Measurements from ENCODE around the gene UNC13A. TPM values are rescaled to one million over a fixed set of nuclear protein-coding genes. Genes with fewer than 3 reads are reported as not detected.
"Not testable (repeated sequence)": the region's sequence is repeated elsewhere in the genome, so short reads cannot be mapped to it uniquely, and the experiment has no call there.

The UNC13A gene
- polyA plus RNA-seq, 1 of the 3 experiments (the other 2 are of a cell fraction) = 0.38 TPM

GRCh38 chr19:17598063-17598462 lies 90.1 kb downstream of the UNC13A start:
- DNase-seq; H3K4me2 ChIP-seq; H3K9me3 ChIP-seq; H3K4me3 ChIP-seq (ENCODE audit: low read depth in 2 of 2, low read length in 1 of 2); H3K27ac ChIP-seq (ENCODE audit: low read depth in 2 of 2, low read length in 1 of 2); H3K36me3 ChIP-seq (replicated peaks in 1 of 2; ENCODE audit: control insufficient read depth in 1 of 2, insufficient read depth in 2 of 2, low read length in 1 of 2); H4K20me1 ChIP-seq (ENCODE audit: insufficient read depth); H3K9me2 ChIP-seq; H2AFZ ChIP-seq (ENCODE audit: low read depth); H3F3A ChIP-seq (replicated peaks; ENCODE audit: insufficient read depth); H3K9ac ChIP-seq; CTCF ChIA-PET; H3K79me2 ChIP-seq (ENCODE audit: insufficient read depth); H3K4me1 ChIP-seq (ENCODE audit: control insufficient read depth in 1 of 2, insufficient read depth in 2 of 2, low read depth in 1 of 2, low read length in 1 of 2): not testable (repeated sequence)
- H3K27me3 ChIP-seq (ENCODE audit: insufficient read depth) = peaks cover 37% of the 10 kb centered on the region; the same call in 1 of the 2 replicates
- POLR2A ChIA-PET = interaction anchor here (0.6 kb wide), 1 partner anchor 17 kb away, joined by 3 read pairs; no protein-coding TSS in a partner anchor
- 80% methylated on average over 8 of the region's 8 CpGs for WGBS (ENCODE audit: low lambda C conversion rate)

GRCh38 chr19:17594296-17594695 lies 93.9 kb downstream of the UNC13A start:
- H3K36me3 ChIP-seq (replicated peaks in 1 of 2; ENCODE audit: control insufficient read depth in 1 of 2, insufficient read depth in 2 of 2, low read length in 1 of 2); H3K9me3 ChIP-seq; H3K4me2 ChIP-seq; DNase-seq; H3K9me2 ChIP-seq; H3K4me3 ChIP-seq (ENCODE audit: low read depth in 2 of 2, low read length in 1 of 2); H4K20me1 ChIP-seq (ENCODE audit: insufficient read depth); H3K27me3 ChIP-seq (ENCODE audit: insufficient read depth); H3K9ac ChIP-seq; CTCF ChIA-PET; H3K79me2 ChIP-seq (ENCODE audit: insufficient read depth); POLR2A ChIA-PET; H2AFZ ChIP-seq (ENCODE audit: low read depth); H3F3A ChIP-seq (replicated peaks; ENCODE audit: insufficient read depth); H3K4me1 ChIP-seq (ENCODE audit: control insufficient read depth in 1 of 2, insufficient read depth in 2 of 2, low read depth in 1 of 2, low read length in 1 of 2); H3K27ac ChIP-seq (ENCODE audit: low read depth in 2 of 2, low read length in 1 of 2): not testable (repeated sequence)
- WGBS (ENCODE audit: low lambda C conversion rate) = 41% methylated on average over 7 of the region's 7 CpGs

DNA sequence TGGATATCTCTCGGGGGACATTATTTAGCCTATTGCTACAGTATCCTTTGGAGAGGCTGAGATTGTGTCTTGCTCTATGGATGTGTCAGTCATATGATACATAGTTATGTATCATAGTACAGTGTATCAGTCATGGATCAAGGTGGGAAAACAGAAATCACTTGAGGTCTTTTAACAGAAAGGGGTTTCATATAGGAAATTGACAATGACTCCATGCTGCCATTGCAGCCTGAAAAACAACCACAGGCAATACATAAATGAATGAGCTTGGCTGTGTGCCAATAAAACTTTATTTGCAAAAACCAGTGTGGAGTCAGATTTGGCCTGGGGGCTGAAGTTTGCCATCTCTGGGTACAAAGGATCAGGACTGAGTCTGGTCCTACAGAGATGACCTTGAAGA lies 97.3 kb downstream of the UNC13A start:
- Histone ChIP-seq H3K4me3 (ENCODE audit: low read depth in 2 of 2, low read length in 1 of 2) (no peak overlapping the region), H3K27me3 (ENCODE audit: insufficient read depth) (peaks cover 5% of the 10 kb centered on the region; the same call in 1 of the 2 replicates), H4K20me1 (ENCODE audit: insufficient read depth) (no peaks in the 10 kb centered on the region), H3K79me2 (ENCODE audit: insufficient read depth) (no peaks in the 10 kb centered on the region), H3K27ac (ENCODE audit: low read depth in 2 of 2, low read length in 1 of 2) (no peak overlapping the region), H2AFZ (ENCODE audit: low read depth) (no peak overlapping the region), H3K4me1 (ENCODE audit: control insufficient read depth in 1 of 2, insufficient read depth in 2 of 2, low read depth in 1 of 2, low read length in 1 of 2) (peaks cover 0 to 8% of the 10 kb centered on the region in 2 experiments; a peak in 1 of 4 replicates), H3K36me3 (replicated peaks in 1 of 2; ENCODE audit: control insufficient read depth in 1 of 2, insufficient read depth in 2 of 2, low read length in 1 of 2) (no peaks in the 10 kb centered on the region), H3K9me3 (no peaks in the 10 kb centered on the region), H3K9me2 (no peaks in the 10 kb centered on the region), H3F3A (replicated peaks; ENCODE audit: insufficient read depth) (no peaks in the 10 kb centered on the region), H3K9ac (no peak overlapping the region), H3K4me2 (no peak overlapping the region)
- WGBS (ENCODE audit: low lambda C conversion rate) = 82% methylated on average over 1 of the region's 1 CpG
- TF ChIP-seq YY1 (IDR thresholded peaks at IDR 0.05; ENCODE audit: low read depth) (no peak), NRF1 (IDR thresholded peaks at IDR 0.05; ENCODE audit: low read depth, low read length) (no peak), CTCF (IDR thresholded peaks at IDR 0.05) (no peak), RAD21 (IDR thresholded peaks at IDR 0.05; ENCODE audit: low read length) (no peak), POLR2AphosphoS5 (IDR thresholded peaks at IDR 0.05; ENCODE audit: low read depth, low read length) (no peak), GABPA (IDR thresholded peaks at IDR 0.05; ENCODE audit: low read depth) (no peak), SMC3 (IDR thresholded peaks at IDR 0.05; ENCODE audit: low read depth, low read length) (no peak), SIN3A (IDR thresholded peaks at IDR 0.05; ENCODE audit: borderline replicate concordance, low read depth, low read length) (no peak)
- no peak for DNase-seq
- ChIA-PET CTCF (interaction anchor here (0.7 kb wide), 1 partner anchor 17 kb away, joined by 3 read pairs; no protein-coding TSS in a partner anchor), POLR2A (interaction anchor here (0.6 to 1.3 kb wide), 2 partner anchors 26 to 1549 kb away, joined by 3 read pairs; no protein-coding TSS in a partner anchor)

DNA sequence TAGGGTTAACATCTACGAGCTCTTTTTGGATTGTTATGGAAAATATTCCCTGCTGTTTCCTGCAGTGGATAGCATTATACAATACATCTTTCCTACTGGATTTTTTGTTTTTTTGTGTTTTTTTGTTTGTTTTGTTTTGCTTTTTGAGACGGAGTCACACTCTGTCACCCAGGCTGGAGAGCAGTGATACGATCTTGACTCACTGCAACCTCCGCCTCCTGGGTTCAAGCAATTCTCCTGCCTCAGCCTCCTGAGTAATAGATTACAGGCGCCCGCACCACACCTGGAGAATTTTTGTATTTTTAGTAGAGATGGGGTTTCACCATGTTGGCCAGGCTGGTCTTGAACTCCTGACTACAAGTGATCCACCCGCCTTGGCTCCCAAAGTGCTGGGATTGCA lies 102.8 kb downstream of the UNC13A start:
- H3K27me3 ChIP-seq (ENCODE audit: insufficient read depth); H4K20me1 ChIP-seq (ENCODE audit: insufficient read depth); H3K4me2 ChIP-seq; POLR2A ChIA-PET; H2AFZ ChIP-seq (ENCODE audit: low read depth); H3F3A ChIP-seq (replicated peaks; ENCODE audit: insufficient read depth); H3K79me2 ChIP-seq (ENCODE audit: insufficient read depth); H3K9me2 ChIP-seq; H3K4me1 ChIP-seq (ENCODE audit: control insufficient read depth in 1 of 2, insufficient read depth in 2 of 2, low read depth in 1 of 2, low read length in 1 of 2); H3K4me3 ChIP-seq (ENCODE audit: low read depth in 2 of 2, low read length in 1 of 2); H3K27ac ChIP-seq (ENCODE audit: low read depth in 2 of 2, low read length in 1 of 2); H3K9me3 ChIP-seq; DNase-seq; H3K9ac ChIP-seq: not testable (repeated sequence)
- WGBS (ENCODE audit: low lambda C conversion rate) = 55% methylated on average over 7 of the region's 7 CpGs
- peaks cover 9 to 11% of the 10 kb centered on the region in 2 experiments for H3K36me3 ChIP-seq (replicated peaks in 1 of 2; ENCODE audit: control insufficient read depth in 1 of 2, insufficient read depth in 2 of 2, low read length in 1 of 2)
- CTCF ChIA-PET = interaction anchor here (0.8 to 1.1 kb wide), 2 partner anchors 10 to 12 kb away, joined by 4 to 6 read pairs; no protein-coding TSS in a partner anchor
